ENCODE data around the gene LRMDA. TPM values are rescaled to one million over a fixed set of nuclear protein-coding genes. Genes with fewer than 3 reads are reported as not detected.

The LRMDA gene
- total and polyA plus RNA-seq, 2 of the 13 experiments (the other 11 are each of a cell fraction or from before 2014, with no cell fraction given), result 13.4 to 22.0 TPM

DNA sequence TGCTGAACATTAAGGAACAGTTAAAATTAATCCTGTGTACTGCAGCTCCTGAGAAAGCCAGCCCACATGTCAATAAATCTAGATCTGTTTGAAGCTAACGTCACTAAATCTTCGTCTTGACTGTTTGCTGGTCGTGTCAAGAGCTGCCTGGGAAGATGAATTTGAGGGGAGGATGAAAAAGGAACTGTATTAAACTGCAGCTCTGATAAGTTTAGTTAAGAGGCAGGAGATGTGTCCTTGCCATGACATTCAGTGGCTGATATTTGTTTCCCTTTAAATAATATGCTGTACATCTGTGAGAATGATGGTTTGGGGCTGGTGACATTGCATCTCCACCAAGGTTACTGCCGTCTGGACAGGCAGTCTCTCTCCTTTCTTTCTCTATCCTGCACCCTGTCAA is 435.3 kb downstream of the LRMDA start:
- no peaks in the 10 kb centered on the region for H3K4me1 ChIP-seq (ENCODE audit: insufficient read depth, low read length)
- no peak for TF ChIP-seq ZBTB42 (CRISPR knock-in tag; IDR thresholded peaks at IDR 0.05)
- no peak for TF ChIP-seq PHF21A (CRISPR knock-in tag; IDR thresholded peaks at IDR 0.05)
- TF ChIP-seq ZFY (CRISPR knock-in tag; IDR thresholded peaks at IDR 0.05), result no peak
- no peak for TF ChIP-seq ZSCAN31 (CRISPR knock-in tag; IDR thresholded peaks at IDR 0.05; ENCODE audit: low read depth)
- no peak for TF ChIP-seq SSRP1 (CRISPR knock-in tag; IDR thresholded peaks at IDR 0.05)
- no peak for TF ChIP-seq THAP11 (CRISPR knock-in tag; IDR thresholded peaks at IDR 0.05)
- TF ChIP-seq SP2 (CRISPR knock-in tag; IDR thresholded peaks at IDR 0.05), result no peak
- TF ChIP-seq ZNF333 (CRISPR knock-in tag; IDR thresholded peaks at IDR 0.05; ENCODE audit: borderline replicate concordance), result no peak
- TF ChIP-seq TEAD2 (CRISPR knock-in tag; IDR thresholded peaks at IDR 0.05), result no peak
- TF ChIP-seq HNRNPLL (IDR thresholded peaks at IDR 0.05; ENCODE audit: low read depth, low read length, poor library complexity, severe bottlenecking), result no peak
- TF ChIP-seq IKZF4 (CRISPR knock-in tag; IDR thresholded peaks at IDR 0.05; ENCODE audit: borderline replicate concordance, low read depth, not compliant biosample characterization), result no peak
- no peak for TF ChIP-seq ZNF580 (CRISPR knock-in tag; IDR thresholded peaks at IDR 0.05; ENCODE audit: borderline replicate concordance, low read depth)
- no peak for TF ChIP-seq ZBTB26 (CRISPR knock-in tag; IDR thresholded peaks at IDR 0.05; ENCODE audit: borderline replicate concordance)
- TF ChIP-seq, protein P1, sequence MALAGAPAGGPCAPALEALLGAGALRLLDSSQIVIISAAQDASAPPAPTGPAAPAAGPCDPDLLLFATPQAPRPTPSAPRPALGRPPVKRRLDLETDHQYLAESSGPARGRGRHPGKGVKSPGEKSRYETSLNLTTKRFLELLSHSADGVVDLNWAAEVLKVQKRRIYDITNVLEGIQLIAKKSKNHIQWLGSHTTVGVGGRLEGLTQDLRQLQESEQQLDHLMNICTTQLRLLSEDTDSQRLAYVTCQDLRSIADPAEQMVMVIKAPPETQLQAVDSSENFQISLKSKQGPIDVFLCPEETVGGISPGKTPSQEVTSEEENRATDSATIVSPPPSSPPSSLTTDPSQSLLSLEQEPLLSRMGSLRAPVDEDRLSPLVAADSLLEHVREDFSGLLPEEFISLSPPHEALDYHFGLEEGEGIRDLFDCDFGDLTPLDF (CRISPR knock-in tag; IDR thresholded peaks at IDR 0.05), result no peak
- no peak for TF ChIP-seq SMYD3 (CRISPR knock-in tag; IDR thresholded peaks at IDR 0.05)
- H4K20me1 ChIP-seq (ENCODE audit: insufficient read depth, low read length), result no peaks in the 10 kb centered on the region
- H3K4me2 ChIP-seq (ENCODE audit: low read depth, low read length), result no peak overlapping the region
- no peak overlapping the region for H3K4me3 ChIP-seq (replicated peaks in 1 of 3; ENCODE audit: insufficient read depth in 1 of 3, low read depth in 2 of 3, low read length in 3 of 3)
- 95% methylated on average over 4 of the region's 4 CpGs for WGBS (ENCODE audit: low lambda C conversion rate)
- ChIA-PET POLR2A (no interaction called here), CTCF (ENCODE audit: low intra/inter-chr PET ratio, low total read pairs) (no interaction called here)
- H3K27ac ChIP-seq (ENCODE audit: extremely low read length, insufficient read depth, low read length), result no peak overlapping the region
- intact Hi-C loops (cut with micrococcal nuclease; ENCODE audit: unreplicated experiment), result no loop called here
- no peak for ATAC-seq
- H3K79me2 ChIP-seq (ENCODE audit: insufficient read depth, low read length), result no peaks in the 10 kb centered on the region
- BruUV-seq (replicated peaks), result no TSS peak
- no peaks in the 10 kb centered on the region for H3K9me3 ChIP-seq (ENCODE audit: low read length)
- in situ Hi-C loops (cut with HindIII; ENCODE audit: extremely low pct_ligation_motif_present, low pct_unique_long_range_greater_than_20kb), result no loop called here
- no peak overlapping the region for H3K9ac ChIP-seq (ENCODE audit: insufficient read depth, low read depth, low read length)
- DNase-seq (ENCODE audit: low spot score), result no peak
- H3K36me3 ChIP-seq (replicated peaks in 1 of 2; ENCODE audit: control insufficient read depth in 1 of 2, insufficient read depth in 2 of 2, low read length in 2 of 2), result no peaks in the 10 kb centered on the region
- FAIRE-seq, result no peak
- no peaks in the 10 kb centered on the region for H3K27me3 ChIP-seq (ENCODE audit: control insufficient read depth in 1 of 2, insufficient read depth in 2 of 2, low read length in 2 of 2)
- no peak overlapping the region for H2AFZ ChIP-seq (ENCODE audit: low read length)

All from HepG2 (cell line).